ENCODE results near the gene LDLRAD3. TPM values are rescaled to one million over a fixed set of nuclear protein-coding genes. Genes with fewer than 3 reads are reported as not detected.

The LDLRAD3 gene
- total RNA-seq, 1 experiment from 2014 or later: 28.1 TPM

DNA sequence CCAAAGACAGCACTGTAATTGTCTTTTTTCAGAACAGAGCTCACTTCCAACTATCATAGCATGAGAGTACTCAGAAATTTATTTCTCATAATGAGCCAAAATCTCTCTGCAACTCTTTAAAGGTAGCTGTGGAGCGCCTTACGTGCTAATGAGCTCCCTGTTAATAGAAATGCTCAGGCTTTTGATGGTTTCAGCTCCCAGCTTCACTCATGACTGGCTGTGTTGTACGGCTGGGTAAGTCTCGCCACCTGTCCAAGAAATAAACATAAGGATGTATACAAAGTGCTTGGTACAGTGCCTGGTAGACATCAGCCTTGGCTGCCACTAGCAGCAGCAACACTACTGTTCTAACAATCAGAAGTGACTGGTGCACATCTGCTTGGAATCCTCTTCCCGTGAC is 109.4 kb downstream of the LDLRAD3 start:
- TF ChIP-seq TCF7L2 (IDR thresholded peaks at IDR 0.05; ENCODE audit: low read depth, low read length) (no peak), POLR2AphosphoS5 (IDR thresholded peaks at IDR 0.05; ENCODE audit: low read depth, low read length) (no peak), SIN3A (IDR thresholded peaks at IDR 0.05; ENCODE audit: borderline replicate concordance, insufficient read depth, low read depth, low read length) (no peak)
- TF ChIP-seq, protein P1, sequence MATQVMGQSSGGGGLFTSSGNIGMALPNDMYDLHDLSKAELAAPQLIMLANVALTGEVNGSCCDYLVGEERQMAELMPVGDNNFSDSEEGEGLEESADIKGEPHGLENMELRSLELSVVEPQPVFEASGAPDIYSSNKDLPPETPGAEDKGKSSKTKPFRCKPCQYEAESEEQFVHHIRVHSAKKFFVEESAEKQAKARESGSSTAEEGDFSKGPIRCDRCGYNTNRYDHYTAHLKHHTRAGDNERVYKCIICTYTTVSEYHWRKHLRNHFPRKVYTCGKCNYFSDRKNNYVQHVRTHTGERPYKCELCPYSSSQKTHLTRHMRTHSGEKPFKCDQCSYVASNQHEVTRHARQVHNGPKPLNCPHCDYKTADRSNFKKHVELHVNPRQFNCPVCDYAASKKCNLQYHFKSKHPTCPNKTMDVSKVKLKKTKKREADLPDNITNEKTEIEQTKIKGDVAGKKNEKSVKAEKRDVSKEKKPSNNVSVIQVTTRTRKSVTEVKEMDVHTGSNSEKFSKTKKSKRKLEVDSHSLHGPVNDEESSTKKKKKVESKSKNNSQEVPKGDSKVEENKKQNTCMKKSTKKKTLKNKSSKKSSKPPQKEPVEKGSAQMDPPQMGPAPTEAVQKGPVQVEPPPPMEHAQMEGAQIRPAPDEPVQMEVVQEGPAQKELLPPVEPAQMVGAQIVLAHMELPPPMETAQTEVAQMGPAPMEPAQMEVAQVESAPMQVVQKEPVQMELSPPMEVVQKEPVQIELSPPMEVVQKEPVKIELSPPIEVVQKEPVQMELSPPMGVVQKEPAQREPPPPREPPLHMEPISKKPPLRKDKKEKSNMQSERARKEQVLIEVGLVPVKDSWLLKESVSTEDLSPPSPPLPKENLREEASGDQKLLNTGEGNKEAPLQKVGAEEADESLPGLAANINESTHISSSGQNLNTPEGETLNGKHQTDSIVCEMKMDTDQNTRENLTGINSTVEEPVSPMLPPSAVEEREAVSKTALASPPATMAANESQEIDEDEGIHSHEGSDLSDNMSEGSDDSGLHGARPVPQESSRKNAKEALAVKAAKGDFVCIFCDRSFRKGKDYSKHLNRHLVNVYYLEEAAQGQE (IDR thresholded peaks at IDR 0.05; ENCODE audit: insufficient read depth in 1 of 2, low read depth in 2 of 2, low read length in 1 of 2): no peak
- in situ Hi-C loops (cut with HindIII; ENCODE audit: low pct_unique_long_range_greater_than_20kb, low sequenced_read_pairs) (no loop called here), intact Hi-C loops (cut with micrococcal nuclease; ENCODE audit: unreplicated experiment) (no loop called here)
- Histone ChIP-seq H3K4me1 (ENCODE audit: control insufficient read depth, insufficient read depth, low read length) (peaks cover 6% of the 10 kb centered on the region; the same call in 1 of the 2 replicates), H3K4me3 (ENCODE audit: low read depth in 2 of 2, low read length in 2 of 2) (no peak overlapping the region), H3K27me3 (ENCODE audit: control insufficient read depth, insufficient read depth, low read length) (no peaks in the 10 kb centered on the region), H3K9me3 (ENCODE audit: control insufficient read depth, insufficient read depth, low read depth, low read length) (no peaks in the 10 kb centered on the region), H3K27ac (ENCODE audit: low read length) (no peak overlapping the region), H3K36me3 (ENCODE audit: control insufficient read depth, insufficient read depth, low read length) (no peaks in the 10 kb centered on the region)
- ChIA-PET POLR2A (no interaction called here), CTCF (interaction anchor here (1.0 kb wide), 1 partner anchor 231 kb away, joined by 3 read pairs; no protein-coding TSS in a partner anchor)
- no TSS peak for BruUV-seq (replicated peaks)
- DNase-seq (ENCODE audit: low read depth, low spot score): no peak
- no peak for ATAC-seq

DNA sequence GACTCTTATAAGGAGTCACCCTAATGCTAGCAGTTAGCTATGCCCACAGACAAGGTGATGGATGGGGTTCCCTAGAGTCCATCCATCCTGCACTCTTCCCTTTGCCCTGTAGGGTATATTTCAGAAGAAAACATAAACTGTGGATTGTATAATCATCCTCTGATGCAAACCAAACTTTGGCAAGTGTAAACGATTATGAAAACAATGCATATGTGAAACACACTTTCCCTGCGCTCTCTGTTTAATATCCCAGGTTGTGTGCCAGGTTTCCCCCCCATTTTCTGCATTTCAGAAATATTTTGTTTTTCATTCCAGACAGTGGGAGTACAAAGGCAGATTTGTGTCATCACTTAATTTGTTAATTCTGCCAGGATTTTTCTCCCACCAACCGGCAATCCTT is 110.0 kb downstream of the LDLRAD3 start:
- H3K27ac ChIP-seq (ENCODE audit: low read length): no peak overlapping the region
- BruUV-seq (replicated peaks): no TSS peak
- in situ Hi-C loops (cut with HindIII; ENCODE audit: low pct_unique_long_range_greater_than_20kb, low sequenced_read_pairs): no loop called here
- H3K4me1 ChIP-seq (ENCODE audit: control insufficient read depth, insufficient read depth, low read length): peaks cover 6% of the 10 kb centered on the region; the same call in 1 of the 2 replicates
- no peaks in the 10 kb centered on the region for H3K27me3 ChIP-seq (ENCODE audit: control insufficient read depth, insufficient read depth, low read length)
- DNase-seq (ENCODE audit: low read depth, low spot score) (no peak), ATAC-seq (no peak)
- intact Hi-C loops (cut with micrococcal nuclease; ENCODE audit: unreplicated experiment): no loop called here
- POLR2A ChIA-PET: no interaction called here
- no peaks in the 10 kb centered on the region for H3K9me3 ChIP-seq (ENCODE audit: control insufficient read depth, insufficient read depth, low read depth, low read length)
- CTCF ChIA-PET: no interaction called here
- no peaks in the 10 kb centered on the region for H3K36me3 ChIP-seq (ENCODE audit: control insufficient read depth, insufficient read depth, low read length)
- H3K4me3 ChIP-seq (ENCODE audit: low read depth in 2 of 2, low read length in 2 of 2): no peak overlapping the region
- no peak for TF ChIP-seq TCF7L2 (IDR thresholded peaks at IDR 0.05; ENCODE audit: low read depth, low read length)
- TF ChIP-seq, protein P1 (IDR thresholded peaks at IDR 0.05; ENCODE audit: insufficient read depth in 1 of 2, low read depth in 2 of 2, low read length in 1 of 2): no peak
- TF ChIP-seq, protein P2, sequence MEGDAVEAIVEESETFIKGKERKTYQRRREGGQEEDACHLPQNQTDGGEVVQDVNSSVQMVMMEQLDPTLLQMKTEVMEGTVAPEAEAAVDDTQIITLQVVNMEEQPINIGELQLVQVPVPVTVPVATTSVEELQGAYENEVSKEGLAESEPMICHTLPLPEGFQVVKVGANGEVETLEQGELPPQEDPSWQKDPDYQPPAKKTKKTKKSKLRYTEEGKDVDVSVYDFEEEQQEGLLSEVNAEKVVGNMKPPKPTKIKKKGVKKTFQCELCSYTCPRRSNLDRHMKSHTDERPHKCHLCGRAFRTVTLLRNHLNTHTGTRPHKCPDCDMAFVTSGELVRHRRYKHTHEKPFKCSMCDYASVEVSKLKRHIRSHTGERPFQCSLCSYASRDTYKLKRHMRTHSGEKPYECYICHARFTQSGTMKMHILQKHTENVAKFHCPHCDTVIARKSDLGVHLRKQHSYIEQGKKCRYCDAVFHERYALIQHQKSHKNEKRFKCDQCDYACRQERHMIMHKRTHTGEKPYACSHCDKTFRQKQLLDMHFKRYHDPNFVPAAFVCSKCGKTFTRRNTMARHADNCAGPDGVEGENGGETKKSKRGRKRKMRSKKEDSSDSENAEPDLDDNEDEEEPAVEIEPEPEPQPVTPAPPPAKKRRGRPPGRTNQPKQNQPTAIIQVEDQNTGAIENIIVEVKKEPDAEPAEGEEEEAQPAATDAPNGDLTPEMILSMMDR (IDR thresholded peaks at IDR 0.05): no peak
- TF ChIP-seq POLR2AphosphoS5 (IDR thresholded peaks at IDR 0.05; ENCODE audit: low read depth, low read length): no peak
- no peak for TF ChIP-seq SIN3A (IDR thresholded peaks at IDR 0.05; ENCODE audit: borderline replicate concordance, insufficient read depth, low read depth, low read length)

Data from Panc1 (cell line).